HUES64 (cell line): ENCODE results near the gene AGBL2.
A peak's percentile ranks its signal among the peaks of the same experiment; 100 is the strongest.
"Not testable (repeated sequence)": the region's sequence is repeated elsewhere in the genome, so short reads cannot be mapped to it uniquely, and the experiment has no call there.

Source experiments
- H3K27ac ChIP-seq: 2 replicates; pipeline ENCODE4 v1.7.0; 2013; ENCODE audit warnings: low read depth, low read length, inconsistent platforms
- H3K27me3 ChIP-seq: 2 replicates; pipeline ENCODE4 v1.6.1; 2013; ENCODE audit warnings: mild to moderate bottlenecking, low read length; ENCODE audit not compliant: insufficient read depth
- H3K36me3 ChIP-seq: 2 replicates; pipeline ENCODE4 v1.6.1; 2013; ENCODE audit warnings: mild to moderate bottlenecking, low read length; ENCODE audit not compliant: insufficient read depth
- H3K4me1 ChIP-seq: 2 replicates; pipeline ENCODE4 v1.6.1; 2013; ENCODE audit warnings: mild to moderate bottlenecking, low read length, moderate library complexity; ENCODE audit not compliant: insufficient read depth
- H3K4me3 ChIP-seq: 2 replicates; pipeline ENCODE4 v1.5.1; 2013; ENCODE audit warnings: mild to moderate bottlenecking, low read length, moderate library complexity
- H3K9ac ChIP-seq: 2 replicates; pipeline ENCODE4 v1.6.1; 2013; ENCODE audit warnings: mild to moderate bottlenecking, low read depth, low read length
- H3K9me3 ChIP-seq: 2 replicates; pipeline ENCODE4 v1.6.1; 2013; ENCODE audit warnings: low read depth, low read length; ENCODE audit not compliant: insufficient read depth
- WGBS: fragments of 150-250, 120-280 bp; methylation state at CpG from one replicate; pipeline ENCODE4 v1.1.7; 2013; ENCODE audit warnings: missing lambda C conversion rate; 5-methylcytosine and 5-hydroxymethylcytosine counted together

Gene AGBL2

DNA sequence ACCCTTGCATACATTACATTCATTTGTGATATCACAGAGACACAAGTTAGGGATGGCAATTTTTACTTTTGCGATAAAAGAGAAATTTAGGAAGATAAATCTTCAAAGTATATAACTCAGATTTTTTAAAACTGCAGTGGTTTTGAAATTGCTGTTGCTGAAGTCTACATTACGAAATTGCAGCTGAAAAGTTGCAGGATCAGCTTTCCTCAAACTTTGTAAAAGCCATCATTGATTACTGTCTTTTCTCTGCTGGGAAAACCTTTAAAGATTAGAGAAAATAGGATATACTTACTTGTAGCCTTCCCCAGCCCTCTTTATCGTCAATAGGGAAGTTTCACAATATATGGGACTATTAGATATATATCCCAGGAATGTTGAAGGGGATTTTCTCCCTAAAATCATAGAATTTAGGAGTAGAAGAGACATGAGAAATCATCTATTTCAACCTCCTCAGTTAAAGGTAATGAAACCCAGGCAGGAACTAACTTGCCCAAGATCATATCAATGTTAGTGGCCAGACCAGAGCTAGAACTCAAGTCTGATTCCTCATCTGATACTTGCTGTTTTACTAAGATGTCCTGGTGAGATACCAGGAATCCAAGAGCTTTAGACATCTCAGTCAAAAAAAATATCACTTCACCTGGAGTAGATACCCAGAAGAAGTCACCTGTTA is 10.4 kb upstream of the AGBL2 start:
- Histone ChIP-seq H3K9me3 (no peaks in the 10 kb centered on the region), H3K36me3 (peaks cover 96% of the 10 kb centered on the region), H3K27me3 (no peaks in the 10 kb centered on the region), H3K9ac (no peak overlapping the region), H3K27ac (no peak overlapping the region), H3K4me1 (no peaks in the 10 kb centered on the region), H3K4me3 (no peak overlapping the region)
- 93% methylated on average over 2 of the region's 3 CpGs for WGBS

DNA sequence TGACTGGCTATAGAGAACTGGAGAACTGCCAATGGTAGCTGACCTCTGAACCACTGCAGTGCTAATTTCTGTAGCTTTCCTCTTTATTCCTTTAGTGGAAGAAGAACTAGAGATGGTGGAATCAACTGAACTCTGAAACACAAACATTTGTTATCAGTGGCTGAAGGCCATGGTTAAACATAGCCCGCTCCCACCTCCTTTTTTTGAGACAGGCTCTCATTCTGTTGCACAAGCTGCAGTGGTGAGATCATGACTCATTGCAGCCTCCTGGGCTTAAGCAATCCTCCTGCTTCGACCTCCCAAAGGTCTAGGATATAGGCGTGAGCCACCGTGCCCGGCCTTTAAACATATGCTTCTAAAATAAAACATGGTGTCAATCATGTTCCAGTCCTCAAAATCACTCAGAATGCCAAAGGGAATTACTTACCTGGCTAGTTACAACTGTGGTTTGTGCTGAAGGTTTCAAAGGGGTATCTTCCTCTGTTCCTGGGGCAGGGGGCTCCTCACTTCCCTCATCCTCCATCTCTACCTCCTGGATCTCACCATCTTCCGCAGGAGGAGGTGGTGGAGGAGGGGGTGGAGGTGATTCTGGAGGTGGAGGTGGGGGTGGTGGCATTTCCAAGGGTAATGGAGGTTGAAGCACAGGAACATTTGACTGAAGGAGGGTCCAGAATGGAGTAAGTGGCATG is 9.0 kb upstream of the AGBL2 start:
- no peak overlapping the region for H3K4me3 ChIP-seq
- H3K36me3 ChIP-seq, result peaks cover 96% of the 10 kb centered on the region
- no peaks in the 10 kb centered on the region for H3K27me3 ChIP-seq
- no peak overlapping the region for H3K9ac ChIP-seq
- no peaks in the 10 kb centered on the region for H3K9me3 ChIP-seq
- 93% methylated on average over 6 of the region's 6 CpGs for WGBS
- H3K4me1 ChIP-seq, result no peaks in the 10 kb centered on the region
- H3K27ac ChIP-seq, result no peak overlapping the region

DNA sequence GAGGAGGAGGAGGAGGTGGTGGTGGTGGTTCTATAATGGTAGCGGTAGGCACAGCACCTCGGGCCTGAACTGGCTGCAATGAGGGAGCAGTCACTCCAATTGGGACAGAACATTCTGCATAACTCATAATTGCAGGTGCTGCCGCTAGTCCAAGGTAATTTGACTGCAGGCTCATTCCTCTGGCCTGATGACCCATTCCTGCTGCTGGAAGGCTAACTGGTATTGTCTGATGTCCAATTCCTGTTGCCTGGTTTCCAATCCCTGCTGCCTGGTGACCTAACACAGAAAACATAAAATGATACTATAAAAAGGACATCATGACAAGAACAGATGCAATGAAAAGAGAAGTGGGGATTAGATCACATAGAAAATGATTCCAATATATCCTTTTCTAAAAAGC is 7.9 kb upstream of the AGBL2 start:
- WGBS, result 94% methylated on average over 3 of the region's 3 CpGs
- H3K27me3 ChIP-seq, result no peaks in the 10 kb centered on the region
- no peak overlapping the region for H3K27ac ChIP-seq
- no peak overlapping the region for H3K9ac ChIP-seq
- no peaks in the 10 kb centered on the region for H3K9me3 ChIP-seq
- no peaks in the 10 kb centered on the region for H3K4me1 ChIP-seq
- H3K4me3 ChIP-seq, result no peak overlapping the region
- peaks cover 98% of the 10 kb centered on the region for H3K36me3 ChIP-seq

DNA sequence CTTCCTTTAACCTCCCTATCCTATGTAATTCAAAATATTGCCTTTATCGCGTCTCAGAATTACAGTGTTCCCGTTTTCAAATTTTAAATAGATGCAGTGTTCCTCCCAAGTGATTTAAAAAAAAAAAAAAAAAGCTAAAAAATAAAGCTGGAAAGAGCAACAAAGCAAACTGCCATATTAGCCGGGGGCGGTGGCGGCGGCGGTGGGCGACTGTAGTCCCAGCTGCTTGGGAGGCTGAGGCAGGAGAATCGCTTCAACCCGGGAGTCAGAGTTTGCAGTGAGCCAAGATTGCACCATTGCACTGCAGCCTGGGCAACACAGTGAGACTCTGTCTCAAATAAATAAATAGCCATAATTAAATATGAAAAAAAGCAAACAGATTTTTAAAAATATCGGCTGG is 5.5 kb upstream of the AGBL2 start:
- Histone ChIP-seq H3K9me3 (no peaks in the 10 kb centered on the region), H3K9ac (no peak overlapping the region), H3K4me3 (no peak overlapping the region), H3K36me3 (peaks cover 96% of the 10 kb centered on the region), H3K27ac (no peak overlapping the region), H3K27me3 (no peaks in the 10 kb centered on the region), H3K4me1 (no peaks in the 10 kb centered on the region)
- 98% methylated on average over 12 of the region's 12 CpGs for WGBS

DNA sequence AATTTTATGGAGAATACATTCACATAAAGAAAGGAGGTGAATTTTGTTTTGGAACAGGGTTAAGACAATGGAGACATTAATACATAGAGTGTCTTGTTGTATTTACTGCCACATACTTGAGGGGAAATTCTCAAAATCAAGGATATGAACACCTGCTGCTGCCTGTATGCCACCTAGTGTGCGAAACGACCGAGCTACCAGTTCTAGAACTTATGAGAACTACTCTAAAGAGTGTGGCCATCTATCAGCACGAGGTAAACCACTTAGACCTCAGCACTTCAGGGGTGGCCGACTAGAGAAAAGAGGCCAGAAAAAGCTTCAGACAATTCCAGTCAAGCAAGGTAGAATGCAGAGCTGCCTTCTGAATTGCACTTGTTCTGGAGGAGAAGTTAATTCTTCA is 1.5 kb upstream of the AGBL2 start:
- Histone ChIP-seq H3K36me3 (peaks cover 56% of the 10 kb centered on the region), H3K27me3 (no peaks in the 10 kb centered on the region), H3K9me3 (no peaks in the 10 kb centered on the region), H3K27ac (no peak overlapping the region), H3K4me1 (no peaks in the 10 kb centered on the region), H3K4me3 (no peak overlapping the region), H3K9ac (no peak overlapping the region)
- WGBS, result 85% methylated on average over 5 of the region's 5 CpGs

DNA sequence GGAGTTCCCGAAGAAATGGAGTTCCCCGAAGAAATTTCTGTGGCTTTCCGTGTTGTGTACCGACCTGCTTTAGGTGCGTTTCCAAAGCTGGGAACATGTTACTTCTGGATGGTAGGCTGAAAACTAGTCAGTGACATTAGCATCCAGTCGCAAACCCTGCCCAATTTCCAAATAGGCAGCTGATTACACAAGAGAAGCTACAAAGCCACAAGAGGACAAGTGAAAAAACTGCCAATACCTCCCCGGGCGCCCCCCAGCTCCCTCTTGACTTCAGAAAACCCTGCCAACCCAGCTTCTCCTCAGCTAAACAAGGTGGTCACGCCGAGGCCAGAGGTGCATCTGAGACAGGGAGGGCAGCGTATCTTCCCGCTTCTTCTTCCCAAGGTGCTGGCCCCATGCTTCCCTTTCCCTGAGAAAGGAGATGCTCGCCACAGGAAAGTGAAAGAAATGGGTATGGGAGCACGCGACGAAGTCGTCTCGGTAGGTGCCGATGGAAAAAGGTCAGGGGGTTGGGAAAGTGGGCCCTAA is 551 bp downstream of the AGBL2 start:
- WGBS, result 92% methylated on average over 19 of the region's 19 CpGs
- Histone ChIP-seq H3K27ac (no peak overlapping the region), H3K36me3 (peaks cover 37% of the 10 kb centered on the region), H3K9ac (peak overlapping the region; percentile 70), H3K9me3 (no peaks in the 10 kb centered on the region), H3K27me3 (no peaks in the 10 kb centered on the region), H3K4me3 (peak overlapping the region; percentile 62), H3K4me1 (0 out of 2 replicates have a peak, but pooled peaks cover 4% of the 10 kb centered on the region)

DNA sequence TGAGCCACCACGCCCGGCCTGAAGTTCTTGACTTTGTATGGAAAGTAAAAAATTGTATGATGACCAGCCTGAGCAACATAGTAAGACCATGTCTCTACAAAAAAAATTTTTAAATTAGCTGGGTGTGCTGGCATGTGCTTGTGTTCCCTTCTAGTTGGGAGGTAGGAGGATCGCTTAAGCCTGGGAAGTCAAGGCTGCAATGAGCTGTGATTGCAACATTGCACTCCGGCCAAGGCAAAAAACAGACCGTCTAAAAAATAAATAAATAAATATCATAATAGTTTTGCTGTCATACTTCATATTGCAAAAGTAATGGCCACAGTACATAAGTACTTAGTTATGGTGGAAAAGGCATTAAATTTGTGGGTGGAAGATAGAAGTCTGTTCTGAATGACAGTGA is 3.4 kb downstream of the AGBL2 start:
- H3K4me3 ChIP-seq, result no peak overlapping the region
- peaks cover 9% of the 10 kb centered on the region for H3K36me3 ChIP-seq
- peaks cover 4% of the 10 kb centered on the region; the same call in 1 of the 2 replicates for H3K9me3 ChIP-seq
- no peaks in the 10 kb centered on the region for H3K27me3 ChIP-seq
- H3K4me1 ChIP-seq, result 0 out of 2 replicates have a peak, but pooled peaks cover 4% of the 10 kb centered on the region
- 85% methylated on average over 3 of the region's 5 CpGs for whole genome bisulfite sequencing
- no peak overlapping the region for H3K27ac ChIP-seq
- no peak overlapping the region for H3K9ac ChIP-seq

DNA sequence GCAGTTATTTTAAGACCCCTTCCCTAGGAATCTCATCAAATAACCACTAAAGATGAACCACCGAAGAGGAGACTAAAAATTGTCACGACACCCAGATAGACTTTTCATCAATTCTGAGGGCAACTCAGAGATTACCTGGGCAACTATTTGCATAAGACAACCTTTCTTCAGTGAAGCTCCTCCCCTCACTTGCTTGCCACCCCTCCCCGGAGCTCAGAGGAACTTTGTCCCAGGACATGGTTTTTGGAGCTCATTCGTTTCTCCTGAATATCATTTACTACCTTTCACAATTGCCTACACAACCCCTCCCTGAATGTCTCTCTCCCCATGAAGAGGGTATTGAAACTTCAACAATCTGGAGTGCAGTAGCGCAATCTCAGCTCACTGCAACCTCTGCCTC is 3.9 kb downstream of the AGBL2 start:
- H3K9me3 ChIP-seq, result peaks cover 4% of the 10 kb centered on the region; the same call in 1 of the 2 replicates
- H3K27ac ChIP-seq, result no peak overlapping the region
- no peaks in the 10 kb centered on the region for H3K27me3 ChIP-seq
- H3K4me1 ChIP-seq, result 0 out of 2 replicates have a peak, but pooled peaks cover 4% of the 10 kb centered on the region
- WGBS, result 80% methylated on average over 5 of the region's 5 CpGs
- H3K9ac ChIP-seq, result no peak overlapping the region
- no peak overlapping the region for H3K4me3 ChIP-seq
- peaks cover 3% of the 10 kb centered on the region for H3K36me3 ChIP-seq

DNA sequence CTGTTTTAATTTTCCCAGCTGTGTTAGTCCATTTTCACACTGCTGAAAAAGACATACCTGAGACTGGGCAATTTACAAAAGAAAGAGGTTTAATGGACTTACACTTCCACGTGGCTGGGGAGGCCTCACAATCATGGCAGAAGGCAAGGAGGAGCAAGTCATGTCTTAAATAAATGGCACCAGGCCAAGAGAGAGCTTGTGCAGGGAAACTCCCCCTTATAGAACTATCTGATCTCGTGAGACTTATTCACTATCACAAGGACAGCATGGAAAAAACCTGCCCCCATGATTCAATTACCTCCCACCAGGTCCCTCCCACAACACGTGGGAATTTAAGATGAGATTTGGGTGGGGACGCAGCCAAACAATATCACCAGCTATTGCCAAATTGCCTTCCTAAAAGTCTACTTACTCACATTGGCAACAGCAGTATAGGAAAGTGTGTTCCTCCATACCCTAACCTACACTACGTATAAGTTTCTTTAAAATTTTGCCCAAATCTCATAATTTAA is 7.8 kb downstream of the AGBL2 start:
- not testable (repeated sequence) for H3K27ac ChIP-seq, H3K27me3 ChIP-seq, H3K36me3 ChIP-seq, H3K4me1 ChIP-seq, H3K4me3 ChIP-seq, H3K9me3 ChIP-seq, H3K9ac ChIP-seq
- 82% methylated on average over 4 of the region's 5 CpGs for WGBS

DNA sequence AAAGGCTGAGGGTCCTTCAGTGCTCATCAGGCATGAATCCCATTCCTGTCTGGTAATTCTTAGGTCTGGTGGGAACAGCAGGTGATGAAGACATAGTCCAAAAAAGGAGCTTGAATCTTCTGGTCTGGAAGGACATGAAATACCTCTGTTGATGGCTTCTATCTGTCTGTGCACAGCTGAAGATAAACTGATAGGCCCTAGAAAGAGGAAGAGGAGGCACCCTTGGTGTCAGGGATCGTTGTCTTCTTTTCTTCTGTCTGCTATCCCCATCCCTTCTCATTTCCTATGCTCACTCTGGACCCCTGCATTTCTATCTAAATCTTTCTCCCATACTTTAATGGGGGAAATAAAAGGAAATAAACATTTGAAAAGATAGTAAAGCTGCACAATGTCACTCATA is 9.4 kb downstream of the AGBL2 start:
- Histone ChIP-seq H3K4me1 (no peaks in the 10 kb centered on the region), H3K27me3 (no peaks in the 10 kb centered on the region), H3K9ac (no peak overlapping the region), H3K36me3 (no peaks in the 10 kb centered on the region), H3K27ac (no peak overlapping the region), H3K4me3 (no peak overlapping the region), H3K9me3 (peaks cover 4% of the 10 kb centered on the region; the same call in 1 of the 2 replicates)
- 100% methylated on average over 1 of the region's 1 CpG for WGBS

DNA sequence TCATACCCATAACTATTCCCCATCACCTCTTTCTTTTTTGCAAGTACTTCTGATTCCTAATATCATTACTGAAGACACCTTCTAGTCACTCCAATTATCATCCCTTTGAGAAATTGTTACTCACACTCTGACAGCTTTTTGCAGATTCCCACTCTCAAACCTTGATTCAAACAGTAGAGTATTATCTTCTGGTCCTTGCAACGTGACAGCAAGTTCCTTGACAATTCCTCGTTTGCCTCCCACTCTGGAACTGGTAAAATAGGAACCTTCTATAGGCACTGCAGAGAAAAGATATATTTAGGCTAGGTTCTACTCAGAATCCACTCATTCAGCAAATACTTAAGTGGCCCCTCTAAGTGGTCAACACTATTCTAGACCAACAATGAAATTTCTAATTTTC is 23.2 kb downstream of the AGBL2 start:
- WGBS, result 83% methylated on average over 2 of the region's 2 CpGs
- no peak overlapping the region for H3K9ac ChIP-seq
- H3K36me3 ChIP-seq, result no peaks in the 10 kb centered on the region
- H3K4me3 ChIP-seq, result no peak overlapping the region
- no peak overlapping the region for H3K27ac ChIP-seq
- H3K27me3 ChIP-seq, result no peaks in the 10 kb centered on the region
- H3K4me1 ChIP-seq, result no peaks in the 10 kb centered on the region
- no peaks in the 10 kb centered on the region for H3K9me3 ChIP-seq
